Neural cell (in vitro differentiated cells): ENCODE results near the gene LILRB2. TPM values are rescaled to one million over a fixed set of nuclear protein-coding genes. Genes with fewer than 3 reads are reported as not detected.

Source experiments
- H2AFZ ChIP-seq: fragments of 200-600, 300-800 bp; sonication (generic), shearing (Covaris generic); 2 replicates; pipeline ENCODE4 v1.6.0; 2014; ENCODE audit warnings: low read depth, mild to moderate bottlenecking, antibody characterized with exemption, low read length, moderate library complexity
- H3F3A ChIP-seq: fragments of 200-600 bp; shearing (Covaris generic); 2 replicates; pipeline ENCODE4 v1.6.1; 2016; ENCODE audit warnings: mild to moderate bottlenecking, moderate library complexity, mixed read lengths, antibody characterized with exemption, low read length; ENCODE audit not compliant: insufficient read depth, poor library complexity, severe bottlenecking
- H3K27ac ChIP-seq: fragments of 200-600, 300-800 bp; sonication (generic), shearing (Covaris generic); 2 replicates; pipeline ENCODE4 v1.5.1; 2014; ENCODE audit warnings: mild to moderate bottlenecking, low read length, moderate library complexity
- H3K27me3 ChIP-seq: fragments of 300-800, 200-600 bp; sonication (generic), shearing (Covaris generic); 2 replicates; pipeline ENCODE4 v1.6.0; 2014; ENCODE audit warnings: mild to moderate bottlenecking, low read depth, low read length, moderate library complexity; ENCODE audit not compliant: insufficient read depth
- H3K36me3 ChIP-seq: fragments of 300-800, 200-600 bp; sonication (generic), shearing (Covaris generic); 2 replicates; pipeline ENCODE4 v1.5.1; 2014; ENCODE audit warnings: mild to moderate bottlenecking, antibody characterized with exemption, low read length, moderate library complexity; ENCODE audit not compliant: insufficient read depth
- H3K4me2 ChIP-seq: fragments of 300-800, 200-600 bp; sonication (generic), shearing (Covaris generic); 2 replicates; pipeline ENCODE4 v1.6.0; 2014; ENCODE audit warnings: mild to moderate bottlenecking, low read length
- H3K4me3 ChIP-seq: fragments of 300-800, 200-600 bp; sonication (generic), shearing (Covaris generic); 2 replicates; pipeline ENCODE4 v1.5.1; 2014; ENCODE audit warnings: mild to moderate bottlenecking, low read length, moderate library complexity
- H3K79me2 ChIP-seq: fragments of 200-600 bp; shearing (Covaris generic); replicated peaks from 2 replicates; pipeline ENCODE4 v1.6.0; 2014; ENCODE audit warnings: mild to moderate bottlenecking, low read length, moderate library complexity; ENCODE audit not compliant: insufficient read depth
- H3K9ac ChIP-seq: fragments of 300-800, 200-600 bp; sonication (generic), shearing (Covaris generic); 2 replicates; pipeline ENCODE4 v1.6.1; 2016; ENCODE audit warnings: mild to moderate bottlenecking, low read length, mixed read lengths
- H3K9me2 ChIP-seq: fragments of 200-600 bp; shearing (Covaris generic); 2 replicates; pipeline ENCODE4 v1.6.1; 2016; ENCODE audit warnings: mild to moderate bottlenecking, low read length, mixed read lengths; ENCODE audit not compliant: insufficient read depth
- H3K9me3 ChIP-seq: fragments of 200-600, 300-800 bp; sonication (generic), shearing (Covaris generic); 2 replicates; pipeline ENCODE4 v1.6.1; 2016; ENCODE audit warnings: mild to moderate bottlenecking, mixed run types, low read length, moderate library complexity, mixed read lengths
- H4K20me1 ChIP-seq: fragments of 200-600 bp; shearing (Covaris generic); 2 replicates; pipeline ENCODE4 v1.6.1; 2016; ENCODE audit warnings: mild to moderate bottlenecking, mixed run types; ENCODE audit not compliant: insufficient read depth
- EP300 ChIP-seq: fragments of 450-650 bp; conservative IDR thresholded peaks from 2 replicates; pipeline ENCODE4 v1.6.1; 2014; ENCODE audit warnings: antibody characterized with exemption, mild to moderate bottlenecking, moderate library complexity; ENCODE audit not compliant: poor library complexity, severe bottlenecking
- MXI1 ChIP-seq: fragments of 450-650 bp; conservative IDR thresholded peaks from 2 replicates; pipeline ENCODE4 v1.6.1; 2014; ENCODE audit warnings: antibody characterized with exemption, mild to moderate bottlenecking; ENCODE audit not compliant: poor library complexity, severe bottlenecking
- RAD21 ChIP-seq: fragments of 450-650 bp; conservative IDR thresholded peaks from 2 replicates; pipeline ENCODE4 v1.6.1; 2014; ENCODE audit warnings: antibody characterized with exemption, mild to moderate bottlenecking, moderate library complexity
- REST ChIP-seq: IDR thresholded peaks from 2 replicates; pipeline ENCODE4 v1.6.1; 2012; ENCODE audit warnings: borderline replicate concordance
- SMC3 ChIP-seq: fragments of 450-650 bp; conservative IDR thresholded peaks from 2 replicates; pipeline ENCODE4 v1.6.1; 2014; ENCODE audit warnings: antibody characterized with exemption, mild to moderate bottlenecking, moderate library complexity; ENCODE audit not compliant: poor library complexity
- polyA plus RNA-seq: library from polyadenylated mRNA; depleted of rRNA; stranded (reverse); fragments of >200 nt; gene quantifications from 2 replicates; pipeline ENCODE4 v1.2.3, GENCODE V29; 2014

LILRB2 gene
- polyA plus RNA-seq, 1 donor from 2014 or later, result not detected

- no peaks in the 10 kb centered on the region for H3K27me3 ChIP-seq
- H3K4me2 ChIP-seq, result no peak overlapping the region
- no peaks in the 10 kb centered on the region for H4K20me1 ChIP-seq
- no peaks in the 10 kb centered on the region for H3K79me2 ChIP-seq
- H3K36me3 ChIP-seq, result no peaks in the 10 kb centered on the region
- no peak overlapping the region for H3K9ac ChIP-seq
- H3K9me3 ChIP-seq, result no peaks in the 10 kb centered on the region
- no peaks in the 10 kb centered on the region for H3K9me2 ChIP-seq
- no peak overlapping the region for H3K4me3 ChIP-seq
- no peak overlapping the region for H2AFZ ChIP-seq
- H3K27ac ChIP-seq, result no peak overlapping the region
- H3F3A ChIP-seq, result no peaks in the 10 kb centered on the region
- TF ChIP-seq REST (no peak), MXI1 (no peak), RAD21 (no peak), EP300 (no peak)
Observed at GRCh38 chr19:54299126-54299498, 18.2 kb upstream of the LILRB2 start.

DNA sequence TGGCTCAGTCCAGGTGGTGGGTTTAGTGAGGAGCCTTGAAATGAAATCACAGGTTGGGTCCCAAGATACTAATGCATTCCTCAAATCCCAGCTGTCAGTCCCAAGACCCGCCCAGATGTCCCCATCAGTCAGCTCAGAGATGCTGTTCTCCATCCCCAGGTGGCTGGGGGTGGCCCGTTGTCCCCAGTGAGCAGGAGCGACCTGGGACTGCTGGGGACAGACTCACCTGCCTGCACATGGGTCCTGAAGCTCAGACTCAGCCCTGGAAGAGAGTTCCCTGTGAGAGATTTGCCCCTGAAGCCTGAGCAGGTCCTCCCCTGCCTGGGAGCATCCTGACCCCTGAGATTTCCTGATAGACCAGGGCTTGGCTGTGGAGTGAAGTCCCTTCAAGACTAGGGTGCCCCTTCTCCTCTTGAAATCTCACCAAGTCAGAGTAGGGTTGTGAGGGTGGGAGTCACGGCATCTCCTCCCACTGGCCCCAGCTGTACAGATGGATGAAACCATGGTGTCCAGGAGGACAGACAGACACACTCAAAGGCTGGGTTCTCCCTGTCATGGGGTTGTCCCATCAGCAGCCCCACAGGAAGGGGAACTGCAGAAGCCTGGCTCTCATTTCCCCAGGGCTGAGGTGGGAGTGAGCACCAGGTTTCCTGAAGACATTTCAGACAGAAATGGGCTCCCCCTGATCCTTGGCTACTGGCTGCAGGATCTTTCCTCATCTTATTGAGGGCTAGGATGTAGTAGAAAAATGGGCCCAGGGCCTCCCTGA is 17.6 kb upstream of the LILRB2 start:
- Histone ChIP-seq H4K20me1 (no peaks in the 10 kb centered on the region), H3K27me3 (no peaks in the 10 kb centered on the region), H3K9me2 (no peaks in the 10 kb centered on the region), H3K36me3 (no peaks in the 10 kb centered on the region), H3K4me2 (no peak overlapping the region), H2AFZ (no peak overlapping the region), H3K9me3 (no peaks in the 10 kb centered on the region), H3K79me2 (no peaks in the 10 kb centered on the region), H3K27ac (no peak overlapping the region), H3K9ac (no peak overlapping the region), H3K4me3 (no peak overlapping the region), H3F3A (no peaks in the 10 kb centered on the region)
- no peak for TF ChIP-seq SMC3

DNA sequence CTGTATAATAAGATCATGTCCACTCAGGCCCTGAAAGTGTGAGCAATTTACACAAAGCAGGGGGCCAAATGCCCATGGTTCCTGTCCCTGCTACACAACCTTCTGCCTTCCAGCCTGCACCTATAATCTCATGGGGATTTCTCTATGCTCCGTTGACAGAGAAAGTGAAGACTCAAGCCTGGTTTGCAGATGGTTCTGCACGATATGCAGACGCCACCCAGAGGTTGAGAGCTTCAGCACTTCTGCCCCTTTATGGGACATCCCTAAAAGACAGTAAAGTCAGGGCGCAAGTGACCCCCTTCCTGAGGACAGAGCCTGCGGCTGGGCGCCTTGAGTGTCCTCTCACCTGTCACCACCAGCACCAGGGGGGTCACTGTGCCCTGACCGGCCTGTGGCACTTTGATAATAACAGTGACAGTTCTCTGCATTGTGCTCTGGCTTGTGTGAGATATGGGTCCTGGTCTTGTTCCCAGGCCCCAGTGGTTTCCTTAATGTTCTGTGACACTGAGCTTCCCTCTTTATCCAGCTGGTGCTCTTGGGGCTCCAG is 16.9 kb upstream of the LILRB2 start:
- H3K79me2 ChIP-seq, result no peaks in the 10 kb centered on the region
- no peak overlapping the region for H3K27ac ChIP-seq
- TF ChIP-seq MXI1, result no peak
- no peaks in the 10 kb centered on the region for H3K27me3 ChIP-seq
- no peak overlapping the region for H3K4me2 ChIP-seq
- H3K9me3 ChIP-seq, result no peaks in the 10 kb centered on the region
- no peak overlapping the region for H3K4me3 ChIP-seq
- no peaks in the 10 kb centered on the region for H3K36me3 ChIP-seq
- no peak overlapping the region for H2AFZ ChIP-seq
- no peaks in the 10 kb centered on the region for H4K20me1 ChIP-seq
- H3K9me2 ChIP-seq, result no peaks in the 10 kb centered on the region
- H3K9ac ChIP-seq, result no peak overlapping the region
- no peaks in the 10 kb centered on the region for H3F3A ChIP-seq
